K562 (cell line): ENCODE results near the gene FGF14. TPM values are rescaled to one million over a fixed set of nuclear protein-coding genes. Genes with fewer than 3 reads are reported as not detected.

Source experiments
- ATAC-seq: fragments of 200-7000 bp; cut with Tn5 transposase; 3 replicates; pipeline ENCODE4 v1.9.1; 2020; ENCODE audit warnings: moderate library complexity
- BruUV-seq: library from RNA; stranded (reverse); fragments of 400-500 nt; replicated peaks from 2 replicates; lab custom pipeline; 2021; lab: Mats Ljungman, UMichigan
- CTCF ChIA-PET: fragments of 300-600 bp; formaldehyde crosslinking; extraction: SDS; loops from one replicate; lab custom pipeline; 2021; ENCODE audit warnings: low intra/inter-chr PET ratio; lab: Yijun Ruan, JAX
- POLR2A ChIA-PET: fragments of 300-600, 350-650 bp; sonication (Branson Sonifier 250); formaldehyde crosslinking; extraction: SDS; loops from one replicate; lab custom pipeline; 2021; ENCODE audit warnings: antibody characterized with exemption, inconsistent platforms; lab: Yijun Ruan, JAX
- DNase-seq, 4 experiments: peaks; one replicate each; pipeline versions ENCODE4 v3.0.0 to v3.0.0-alpha.2; 2011 to 2018; ENCODE audit warnings: low spot score in 3 of 4, mixed read lengths in 3 of 4; ENCODE audit errors: extremely low read depth in 1 of 4
- FAIRE-seq: peaks from 2 replicates; lab custom pipeline; 2011; peaks lifted over from hg19 to GRCh38; lab: Jason Lieb, UNC
- H2AFZ ChIP-seq: 2 replicates; pipeline ENCODE4 v1.6.0; 2011; ENCODE audit warnings: low read depth, low read length, control low read depth, inconsistent platforms
- H3K27ac ChIP-seq: fragments of 200-600 bp; 3 replicates; pipeline ENCODE4 v1.8.0; 2011; ENCODE audit warnings: low read depth, mild to moderate bottlenecking, control low read depth, inconsistent platforms, low read length, moderate library complexity, mixed read lengths; ENCODE audit errors: extremely low read depth
- H3K27me3 ChIP-seq, 2 experiments: fragments of 300-600 bp in 1 of 2; 2 replicates in 1 of 2; 3 replicates in 1 of 2; pipeline versions ENCODE4 v1.6.0 to v1.8.0; 2011; ENCODE audit warnings: inconsistent platforms in 2 of 2, low read length in 2 of 2, mild to moderate bottlenecking in 1 of 2, mixed read lengths in 1 of 2, moderate library complexity in 1 of 2; ENCODE audit not compliant: control insufficient read depth in 2 of 2, insufficient read depth in 2 of 2
- H3K36me3 ChIP-seq: fragments of 300-600 bp; 3 replicates; pipeline ENCODE4 v1.8.0; 2011; ENCODE audit warnings: mild to moderate bottlenecking, low read length, inconsistent platforms; ENCODE audit not compliant: control insufficient read depth, insufficient read depth
- H3K4me1 ChIP-seq, 2 experiments: fragments of 200-600 bp in 1 of 2; replicated peaks in 1 of 2; 2 replicates in 1 of 2; 3 replicates in 1 of 2; pipeline versions ENCODE4 v1.5.1 to v1.8.0; 2011; ENCODE audit warnings: inconsistent platforms in 2 of 2, low read length in 2 of 2, mild to moderate bottlenecking in 1 of 2, mixed read lengths in 1 of 2, moderate library complexity in 1 of 2; ENCODE audit not compliant: control insufficient read depth in 2 of 2, insufficient read depth in 2 of 2
- H3K4me2 ChIP-seq: 2 replicates; pipeline ENCODE4 v1.6.1; 2011; ENCODE audit warnings: low read length, control low read depth, inconsistent platforms, mixed read lengths; ENCODE audit not compliant: insufficient read depth
- H3K4me3 ChIP-seq: fragments of 200-600 bp; sonication (generic), shearing (Covaris generic); 2 replicates; pipeline ENCODE4 v1.5.1; 2016; ENCODE audit warnings: control low read depth, inconsistent platforms
- H3K79me2 ChIP-seq: fragments of 200-600 bp; 3 replicates; pipeline ENCODE4 v1.8.0; 2011; ENCODE audit warnings: low read length, inconsistent platforms; ENCODE audit not compliant: control insufficient read depth, insufficient read depth
- H3K9ac ChIP-seq, 2 experiments: 2 replicates each; pipeline versions ENCODE4 v1.6.0 to v1.6.1; 2011; ENCODE audit warnings: low read depth in 2 of 2, low read length in 2 of 2, control low read depth in 1 of 2, inconsistent platforms in 1 of 2, mild to moderate bottlenecking in 1 of 2, mixed read lengths in 1 of 2; ENCODE audit not compliant: insufficient read depth in 1 of 2
- H3K9me1 ChIP-seq: one replicate; pipeline ENCODE4 v1.6.0; 2011; ENCODE audit warnings: inconsistent platforms, mild to moderate bottlenecking, low read length, moderate library complexity; ENCODE audit not compliant: control insufficient read depth, insufficient read depth
- H3K9me3 ChIP-seq: replicated peaks from 2 replicates; pipeline ENCODE4 v1.5.1; 2011; ENCODE audit warnings: low read depth, low read length, inconsistent platforms; ENCODE audit not compliant: control insufficient read depth, insufficient read depth
- H4K20me1 ChIP-seq: replicated peaks from 2 replicates; pipeline ENCODE4 v1.6.1; 2011; ENCODE audit warnings: low read length, inconsistent platforms, mixed read lengths; ENCODE audit not compliant: control insufficient read depth, insufficient read depth
- CBX5 ChIP-seq: IDR thresholded peaks from 2 replicates; pipeline ENCODE4 v1.6.1; 2014; ENCODE audit warnings: low read depth, borderline replicate concordance
- CUX1 ChIP-seq: fragments of 200-800 bp; sonication (Bioruptor generic); IDR thresholded peaks from 2 replicates; pipeline ENCODE4 v1.6.1; 2016; ENCODE audit warnings: missing genetic modification characterization, missing compliant biosample characterization
- HNRNPL ChIP-seq: fragments of 200-400 bp; formaldehyde crosslinking; IDR thresholded peaks from 2 replicates; pipeline ENCODE4 v1.6.1; 2017; ENCODE audit warnings: low read depth, mild to moderate bottlenecking, low read length
- IFI16 ChIP-seq: fragments of 250-450 bp; sonication (Bioruptor Pico); IDR thresholded peaks from 2 replicates; pipeline ENCODE4 v2.1.2; 2022; ENCODE audit warnings: mild to moderate bottlenecking, inconsistent platforms
- MBD1 ChIP-seq: fragments of 250-450 bp; sonication (Bioruptor Pico); IDR thresholded peaks from 2 replicates; pipeline ENCODE4 v1.8.0; 2022; ENCODE audit warnings: inconsistent platforms
- TAF15 ChIP-seq: fragments of 200-400 bp; formaldehyde crosslinking; IDR thresholded peaks from 2 replicates; pipeline ENCODE4 v1.6.1; 2017; ENCODE audit warnings: mild to moderate bottlenecking, low read depth, low read length, moderate library complexity
- WHSC1 ChIP-seq: IDR thresholded peaks from one replicate; pipeline ENCODE4 v1.6.1; 2012; ENCODE audit warnings: low read length, control low read depth, inconsistent platforms
- ZBTB7A ChIP-seq: IDR thresholded peaks from 2 replicates; pipeline ENCODE4 v1.6.1; 2011; ENCODE audit warnings: low read depth, mild to moderate bottlenecking, low read length, moderate library complexity, borderline replicate concordance; ENCODE audit not compliant: control insufficient read depth
- ZSCAN29 ChIP-seq: fragments of 450-650 bp; IDR thresholded peaks from 2 replicates; pipeline ENCODE4 v1.6.1; 2017
- WGBS: fragments of 100-300 bp; shearing (Covaris generic); methylation state at CpG from one replicate; pipeline ENCODE4 v1.1.6; 2016; ENCODE audit warnings: low coverage, mixed read lengths; ENCODE audit not compliant: insufficient coverage; ENCODE audit errors: missing lambda C conversion rate; 5-methylcytosine and 5-hydroxymethylcytosine counted together
- in situ Hi-C: fragments of 300-500 bp; cut with MboI; formaldehyde crosslinking; loops from 4 replicates; pipeline ENCODE4 v1.15.0; 2018; ENCODE audit warnings: inconsistent platforms, mixed read lengths
- intact Hi-C: fragments of 100-400 bp; cut with micrococcal nuclease; formaldehyde crosslinking; loops from 2 replicates; pipeline ENCODE4 v1.14.2; 2022
- polyA plus RNA-seq, 8 experiments: library from polyadenylated mRNA; depleted of rRNA in 4 of 8; stranded (reverse) in 5 of 8; unstranded in 3 of 8; fragments of >200 nt; fragmentation: Nextera tagmentation in 2 of 8; fragmentation: Illumina TruSeq in 1 of 8; extraction: Ambion mirVana in 2 of 8; extraction: Trizol in 1 of 8; gene quantifications; 2 replicates each; pipeline versions ENCODE4 v1.2.1 to v1.2.3, GENCODE V29; 2011 to 2014; ENCODE audit warnings: inconsistent platforms in 1 of 8, missing spikeins in 1 of 8
- total RNA-seq, 7 experiments: library from RNA; depleted of rRNA in 6 of 7; stranded (reverse); fragments of >200 nt in 6 of 7; fragmentation: Illumina TruSeq in 2 of 7; extraction: Trizol in 2 of 7; gene quantifications; 2 replicates each; pipeline versions ENCODE4 v1.2.1 to v1.2.3, GENCODE V29; 2011 to 2021; ENCODE audit warnings: low replicate concordance in 1 of 7
- TF ChIP-seq, protein P1 (sequence below), 2 experiments: fragments of 450-650 bp in 1 of 2; IDR thresholded peaks; 2 replicates each; pipeline ENCODE4 v1.6.1; 2011 to 2017; ENCODE audit warnings: low read depth in 2 of 2, antibody characterized with exemption in 1 of 2, borderline replicate concordance in 1 of 2, low read length in 1 of 2, mild to moderate bottlenecking in 1 of 2, mixed read lengths in 1 of 2; ENCODE audit not compliant: control insufficient read depth in 1 of 2
- TF ChIP-seq, protein P2 (sequence below): fragments of 450-650 bp; formaldehyde crosslinking; IDR thresholded peaks from 2 replicates; pipeline ENCODE4 v1.4.0; 2020; ENCODE audit warnings: mild to moderate bottlenecking, moderate library complexity

The FGF14 gene
- total and polyA plus RNA-seq, 9 of the 15 experiments (the other 6 are each of a cell fraction or from before 2014, with no cell fraction given) = not detected

- Histone ChIP-seq H3K4me3 (no peak overlapping the region), H3K27ac (no peak overlapping the region), H3K9ac (no peak overlapping the region), H2AFZ (no peak overlapping the region), H3K9me3 (no peaks in the 10 kb centered on the region), H3K9me1 (no peaks in the 10 kb centered on the region), H3K36me3 (no peaks in the 10 kb centered on the region), H3K79me2 (no peaks in the 10 kb centered on the region), H3K4me1 (no peaks in the 10 kb centered on the region), H4K20me1 (no peaks in the 10 kb centered on the region), H3K27me3 (no peaks in the 10 kb centered on the region), H3K4me2 (no peak overlapping the region)
- in situ Hi-C loops = no loop called here
- BruUV-seq = no TSS peak
- no peak for DNase-seq
- WGBS = 0% methylated on average over 1 of the region's 3 CpGs
- CTCF ChIA-PET = no interaction called here
- FAIRE-seq = no peak
- intact Hi-C loops = no loop called here
- no peak for ATAC-seq
- POLR2A ChIA-PET = no interaction called here
- no peak for TF ChIP-seq HNRNPL
- no peak for TF ChIP-seq ZBTB7A
- TF ChIP-seq TAF15 = no peak
- no peak for TF ChIP-seq CUX1 (CRISPR knock-in tag)
- no peak for TF ChIP-seq ZSCAN29
- TF ChIP-seq IFI16 (CRISPR knock-in tag) = no peak
- TF ChIP-seq, protein P1, sequence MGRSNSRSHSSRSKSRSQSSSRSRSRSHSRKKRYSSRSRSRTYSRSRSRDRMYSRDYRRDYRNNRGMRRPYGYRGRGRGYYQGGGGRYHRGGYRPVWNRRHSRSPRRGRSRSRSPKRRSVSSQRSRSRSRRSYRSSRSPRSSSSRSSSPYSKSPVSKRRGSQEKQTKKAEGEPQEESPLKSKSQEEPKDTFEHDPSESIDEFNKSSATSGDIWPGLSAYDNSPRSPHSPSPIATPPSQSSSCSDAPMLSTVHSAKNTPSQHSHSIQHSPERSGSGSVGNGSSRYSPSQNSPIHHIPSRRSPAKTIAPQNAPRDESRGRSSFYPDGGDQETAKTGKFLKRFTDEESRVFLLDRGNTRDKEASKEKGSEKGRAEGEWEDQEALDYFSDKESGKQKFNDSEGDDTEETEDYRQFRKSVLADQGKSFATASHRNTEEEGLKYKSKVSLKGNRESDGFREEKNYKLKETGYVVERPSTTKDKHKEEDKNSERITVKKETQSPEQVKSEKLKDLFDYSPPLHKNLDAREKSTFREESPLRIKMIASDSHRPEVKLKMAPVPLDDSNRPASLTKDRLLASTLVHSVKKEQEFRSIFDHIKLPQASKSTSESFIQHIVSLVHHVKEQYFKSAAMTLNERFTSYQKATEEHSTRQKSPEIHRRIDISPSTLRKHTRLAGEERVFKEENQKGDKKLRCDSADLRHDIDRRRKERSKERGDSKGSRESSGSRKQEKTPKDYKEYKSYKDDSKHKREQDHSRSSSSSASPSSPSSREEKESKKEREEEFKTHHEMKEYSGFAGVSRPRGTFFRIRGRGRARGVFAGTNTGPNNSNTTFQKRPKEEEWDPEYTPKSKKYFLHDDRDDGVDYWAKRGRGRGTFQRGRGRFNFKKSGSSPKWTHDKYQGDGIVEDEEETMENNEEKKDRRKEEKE (IDR thresholded peaks at IDR 0.05; ENCODE audit: borderline replicate concordance in 1 of 2, control insufficient read depth in 1 of 2, low read depth in 2 of 2, low read length in 1 of 2) = no peak
- TF ChIP-seq, protein P2, sequence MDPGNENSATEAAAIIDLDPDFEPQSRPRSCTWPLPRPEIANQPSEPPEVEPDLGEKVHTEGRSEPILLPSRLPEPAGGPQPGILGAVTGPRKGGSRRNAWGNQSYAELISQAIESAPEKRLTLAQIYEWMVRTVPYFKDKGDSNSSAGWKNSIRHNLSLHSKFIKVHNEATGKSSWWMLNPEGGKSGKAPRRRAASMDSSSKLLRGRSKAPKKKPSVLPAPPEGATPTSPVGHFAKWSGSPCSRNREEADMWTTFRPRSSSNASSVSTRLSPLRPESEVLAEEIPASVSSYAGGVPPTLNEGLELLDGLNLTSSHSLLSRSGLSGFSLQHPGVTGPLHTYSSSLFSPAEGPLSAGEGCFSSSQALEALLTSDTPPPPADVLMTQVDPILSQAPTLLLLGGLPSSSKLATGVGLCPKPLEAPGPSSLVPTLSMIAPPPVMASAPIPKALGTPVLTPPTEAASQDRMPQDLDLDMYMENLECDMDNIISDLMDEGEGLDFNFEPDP (CRISPR knock-in tag) = no peak
- TF ChIP-seq WHSC1 = no peak
- TF ChIP-seq MBD1 = no peak
- TF ChIP-seq CBX5 = no peak
These were observed 424.4 kb downstream of the FGF14 start for GRCh38 chr13:101977475-101977874.
